Limb (tissue), 2 donors: ENCODE data around the gene PITX1.
"Not testable (repeated sequence)": the region's sequence is repeated elsewhere in the genome, so short reads cannot be mapped to it uniquely, and the experiment has no call there.

ENCODE experiments used
- DNase-seq, 2 donors: peaks; one replicate each; pipeline ENCODE4 v3.0.0-alpha.2; 2016; ENCODE audit errors: extremely low spot score in 2 of 2

Gene PITX1

DNA sequence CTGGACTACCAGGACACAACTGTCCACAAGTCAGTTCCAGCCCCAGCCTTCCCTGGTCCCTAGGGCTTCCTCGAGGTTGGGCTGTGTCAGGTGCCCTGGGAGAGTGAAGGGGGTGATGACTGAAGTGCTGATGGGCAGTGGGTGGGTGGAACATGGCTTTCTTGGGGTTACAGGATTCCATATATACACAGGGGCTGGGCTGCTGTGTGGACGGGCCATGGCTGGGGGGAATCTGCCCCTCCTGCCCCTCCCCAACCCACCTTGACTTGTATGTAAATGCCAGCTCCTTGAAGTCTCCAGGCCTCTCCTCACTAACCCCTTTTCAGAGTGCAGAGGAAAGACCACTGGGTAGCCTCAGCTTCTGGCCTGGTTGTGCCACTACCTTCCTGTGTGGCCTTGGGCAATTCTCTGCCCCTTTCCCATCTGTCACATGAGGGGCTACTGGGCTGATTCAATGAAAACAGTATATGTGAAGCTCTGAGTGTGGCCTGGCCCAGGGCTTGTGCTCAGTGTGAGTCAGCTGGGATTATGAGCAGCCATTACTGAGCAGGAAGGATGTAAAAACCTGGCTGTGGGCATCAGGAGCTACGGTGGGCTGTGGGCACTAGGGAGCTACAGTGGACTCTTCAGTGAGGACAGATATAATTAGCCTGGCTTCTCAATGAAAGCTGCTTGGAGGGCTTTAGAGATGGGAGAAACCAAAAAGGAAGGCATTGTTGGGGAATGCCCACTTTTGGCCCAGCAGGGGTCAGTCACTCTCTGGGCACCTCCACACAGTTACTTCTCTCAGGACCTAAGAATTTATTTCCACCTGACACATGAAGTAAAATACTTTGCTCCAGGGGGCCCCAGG, 23.3 kb downstream of the PITX1 start:
- no peak for DNase-seq

DNA sequence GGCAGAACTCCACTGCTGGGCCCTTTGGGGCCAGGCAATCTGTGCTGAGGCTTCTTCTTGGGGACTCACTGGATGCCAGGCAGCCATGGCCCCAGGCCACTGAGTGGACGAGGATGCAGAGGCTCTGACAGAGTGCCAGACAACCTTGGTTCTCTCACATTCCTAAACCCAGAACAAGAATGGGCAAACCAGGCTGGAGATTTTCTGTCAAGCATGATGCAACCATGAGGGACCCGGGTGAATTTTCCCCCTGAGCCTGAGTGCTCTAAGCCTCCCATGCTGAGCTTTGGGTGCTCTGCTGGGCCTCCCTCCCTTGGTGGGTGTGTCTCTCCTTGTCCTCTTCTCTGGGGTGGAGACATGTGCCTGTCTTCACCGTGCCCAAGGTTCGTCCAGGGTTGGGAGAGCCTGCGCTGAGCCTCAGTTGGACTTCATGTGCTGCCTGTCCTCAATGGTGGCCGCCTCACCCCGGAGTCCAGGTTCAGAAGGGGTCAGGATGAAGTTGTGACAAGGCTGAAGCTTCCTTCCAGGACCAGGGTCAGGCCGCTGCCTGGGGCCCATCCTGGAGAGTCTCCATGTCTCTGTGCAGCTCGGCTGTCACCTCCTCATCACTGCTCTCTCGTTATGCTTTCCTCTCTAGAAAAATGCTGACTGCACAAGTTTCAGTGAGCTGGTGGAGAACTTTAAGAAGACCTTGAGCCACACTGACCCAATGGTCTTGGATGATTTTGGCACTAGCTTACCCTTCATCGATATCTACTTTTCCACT, 24.1 kb downstream of the PITX1 start:
- DNase-seq: no peak

GRCh38 chr5:135008981-135009735, 24.9 kb downstream of the PITX1 start:
- no peak for DNase-seq

DNA sequence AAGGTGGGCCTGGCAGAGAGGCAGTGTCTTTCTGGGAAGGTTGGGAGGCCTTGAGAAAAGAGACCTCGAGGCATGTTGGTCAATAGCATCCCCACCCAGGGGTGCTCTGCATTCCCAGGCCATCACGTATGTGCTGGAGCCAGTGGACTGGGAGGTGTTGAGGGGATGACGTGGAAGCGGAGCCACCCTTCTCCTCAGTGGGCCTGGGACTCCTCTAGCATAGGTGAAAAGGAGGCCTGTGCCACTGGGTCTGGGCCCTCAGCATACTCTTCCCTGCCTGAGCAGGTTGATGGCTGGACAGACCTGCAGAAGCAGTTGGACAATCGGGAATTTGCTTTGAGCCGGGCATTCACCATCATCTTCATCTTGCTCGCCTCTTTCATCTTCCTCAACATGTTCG, 25.5 kb downstream of the PITX1 start:
- no peak for DNase-seq

- no peak for DNase-seq
These were observed 26.2 kb downstream of the PITX1 start for GRCh38 chr5:135007749-135008363.

DNA sequence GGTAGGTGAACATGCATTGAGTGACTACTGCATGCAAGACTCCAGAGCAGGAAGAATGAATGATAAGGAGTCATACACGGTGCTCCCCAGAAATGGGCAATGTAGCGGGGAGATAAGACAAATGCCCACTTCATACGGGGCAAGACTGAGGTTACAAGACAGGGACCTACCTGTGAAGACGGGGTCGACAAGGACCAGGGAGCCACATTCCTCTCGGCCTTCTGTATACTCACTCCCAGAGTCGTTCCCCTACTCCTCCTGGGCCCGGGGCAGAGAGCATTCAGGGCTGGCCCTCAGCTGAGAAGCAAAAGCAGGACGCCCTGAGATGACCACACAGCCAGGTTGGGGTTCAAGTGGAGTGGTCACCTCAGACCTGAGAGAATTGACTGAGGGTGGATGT, 26.7 kb downstream of the PITX1 start:
- no peak for DNase-seq

DNA sequence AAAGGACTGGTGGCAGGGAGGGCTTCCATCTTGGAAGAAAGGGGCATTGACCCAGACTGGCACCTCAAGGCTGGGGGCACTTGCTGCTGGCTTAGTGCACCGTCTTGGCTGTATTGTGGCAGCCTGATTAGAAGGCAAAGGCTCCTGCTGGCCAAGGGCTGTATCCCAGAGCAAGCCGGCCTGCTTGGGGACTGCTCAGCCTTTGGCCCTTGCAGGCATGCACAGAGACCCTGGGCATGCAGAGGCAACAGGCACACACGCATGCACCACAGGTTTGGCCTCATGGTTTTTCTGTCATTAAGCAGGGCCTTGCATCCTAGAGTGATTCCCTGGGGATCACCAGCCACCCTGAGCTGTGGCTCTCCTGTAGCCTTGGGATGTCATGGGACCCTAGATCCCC, 29.0 kb downstream of the PITX1 start:
- no peak for DNase-seq

DNA sequence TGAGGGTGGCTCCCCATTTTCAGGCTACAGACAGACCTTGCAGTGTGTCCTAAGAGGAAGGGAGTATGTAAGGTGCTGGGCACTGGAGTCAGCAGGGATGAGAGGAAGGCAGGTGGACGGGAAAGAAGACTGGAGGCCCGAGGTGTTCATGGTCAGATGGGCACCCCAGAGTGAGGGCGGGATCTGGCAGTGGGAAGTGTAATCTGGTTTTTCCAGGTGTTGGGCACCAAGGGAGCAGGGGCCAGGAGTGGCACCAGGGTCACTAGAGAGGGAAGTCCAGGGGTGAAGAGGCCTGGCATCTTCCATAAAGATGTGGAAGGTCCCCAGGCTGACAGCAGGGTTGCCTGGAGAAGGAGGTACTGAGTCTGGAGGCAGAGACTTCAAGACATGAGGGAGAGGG, 29.7 kb downstream of the PITX1 start:
- no peak for DNase-seq

GRCh38 chr5:134998068-134998467, 36.0 kb downstream of the PITX1 start:
- DNase-seq: not testable (repeated sequence)

DNA sequence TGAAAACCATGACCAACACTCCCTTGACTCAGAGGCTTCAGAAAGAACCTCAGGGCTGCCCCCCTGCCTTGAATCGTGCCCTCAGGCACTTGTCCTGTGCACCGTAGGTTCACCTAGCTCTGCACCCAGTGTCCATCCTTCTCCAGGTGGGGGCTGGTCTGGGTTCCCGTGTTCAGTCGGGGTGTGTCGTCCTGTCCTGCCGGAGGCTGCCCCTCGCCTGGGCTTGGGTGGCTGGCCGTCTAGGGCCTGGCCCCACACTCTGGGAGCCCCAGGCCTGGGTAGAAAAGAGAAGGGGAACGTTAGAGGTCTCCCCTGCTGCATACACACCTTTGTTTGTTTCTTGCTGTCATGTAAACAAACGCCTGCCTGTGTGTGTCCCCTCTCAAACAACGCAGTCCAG, 37.0 kb downstream of the PITX1 start:
- DNase-seq: no peak

DNA sequence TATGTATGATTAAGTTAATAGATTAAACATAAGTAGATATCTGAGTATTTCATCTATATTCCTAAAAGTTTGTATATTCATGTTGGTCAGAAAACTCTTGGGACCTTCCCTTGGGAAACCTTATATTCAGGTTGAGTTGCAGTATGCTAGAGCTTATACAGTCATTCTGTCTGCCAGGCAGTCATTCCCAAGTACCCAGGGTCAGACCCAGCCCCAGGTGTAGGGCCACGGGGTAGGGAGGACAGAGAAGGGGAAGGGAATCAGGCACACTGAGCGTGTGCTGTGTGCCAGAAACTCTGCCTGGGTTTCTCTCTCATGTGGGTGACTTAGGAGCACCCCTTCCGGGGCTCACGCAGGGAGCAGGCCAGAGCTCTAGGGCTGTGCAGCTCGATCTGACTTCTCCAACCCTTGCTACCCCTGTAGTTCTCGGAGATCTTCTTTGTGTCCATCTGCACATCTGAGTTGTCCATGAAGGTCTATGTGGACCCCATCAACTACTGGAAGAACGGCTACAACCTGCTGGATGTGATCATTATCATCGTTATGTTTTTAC, 38.1 kb downstream of the PITX1 start:
- no peak for DNase-seq

DNA sequence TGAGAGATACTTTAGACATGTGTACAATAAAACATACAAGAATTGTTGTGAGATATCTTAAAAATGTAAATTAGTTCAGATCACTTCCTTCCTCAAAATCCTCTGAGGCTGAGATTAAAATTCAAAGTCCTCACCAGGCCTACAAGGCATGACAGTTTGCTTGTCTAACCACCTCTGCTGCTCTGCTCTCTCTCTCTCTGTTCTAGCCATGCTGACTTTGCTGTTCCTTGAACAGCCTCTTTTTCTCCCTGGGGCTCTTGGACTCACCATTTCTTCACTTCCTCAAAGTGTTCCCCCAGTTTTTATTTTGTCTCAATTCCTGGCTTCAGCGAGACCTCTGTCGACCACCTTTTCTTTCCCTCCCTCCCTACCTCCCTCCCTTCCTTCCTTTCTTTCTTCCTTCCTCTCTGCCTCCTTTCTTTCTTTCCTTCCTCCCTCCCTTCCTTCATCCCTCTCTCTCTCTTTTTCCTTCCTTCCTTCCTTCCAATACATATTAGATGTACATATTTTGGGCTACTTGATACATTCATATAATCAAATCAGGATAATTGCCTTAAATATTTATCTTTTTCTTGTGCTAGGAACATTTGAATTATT, 39.4 kb downstream of the PITX1 start:
- no peak for DNase-seq

DNA sequence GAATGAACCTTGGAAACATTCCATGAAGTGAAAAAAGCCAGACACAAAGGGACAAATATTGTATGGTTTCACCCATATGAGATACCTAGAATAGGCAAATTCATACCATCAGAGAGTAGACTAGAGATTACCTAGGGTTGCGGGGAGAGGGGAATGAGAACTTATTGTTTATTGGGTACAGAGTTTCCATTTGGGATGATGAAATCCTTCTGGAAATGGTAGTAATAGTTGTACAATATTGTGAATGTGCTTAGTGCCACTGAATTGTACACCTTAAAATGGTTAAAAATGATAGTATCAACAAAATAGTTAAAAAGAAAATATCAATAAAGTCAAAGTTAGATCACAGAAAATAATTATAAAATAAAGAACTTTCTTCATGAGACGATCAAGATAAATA, 40.9 kb downstream of the PITX1 start:
- DNase-seq: no peak

DNA sequence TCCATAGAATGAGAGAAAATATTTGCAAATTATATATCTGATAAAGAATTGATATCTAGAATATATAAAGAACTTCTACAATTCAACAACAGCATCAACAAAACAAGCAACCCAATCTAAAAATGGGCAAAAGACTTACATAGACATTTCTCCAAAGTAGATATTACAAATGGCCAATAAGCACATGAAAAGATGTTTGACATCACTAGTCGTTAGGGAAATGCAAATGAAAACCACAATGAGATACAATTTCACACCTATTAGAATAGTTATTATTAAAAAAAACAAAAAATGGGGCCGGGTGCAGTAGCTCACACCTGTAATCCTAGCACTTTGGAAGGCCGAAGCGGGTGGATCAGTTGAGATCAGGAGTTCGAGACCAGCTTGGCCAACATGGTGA, 41.9 kb downstream of the PITX1 start:
- no peak for DNase-seq

- DNase-seq: not testable (repeated sequence)
These were observed 43.8 kb downstream of the PITX1 start for GRCh38 chr5:134990183-134990582.

GRCh38 chr5:134989266-134989830, 44.7 kb downstream of the PITX1 start:
- DNase-seq: no peak

DNA sequence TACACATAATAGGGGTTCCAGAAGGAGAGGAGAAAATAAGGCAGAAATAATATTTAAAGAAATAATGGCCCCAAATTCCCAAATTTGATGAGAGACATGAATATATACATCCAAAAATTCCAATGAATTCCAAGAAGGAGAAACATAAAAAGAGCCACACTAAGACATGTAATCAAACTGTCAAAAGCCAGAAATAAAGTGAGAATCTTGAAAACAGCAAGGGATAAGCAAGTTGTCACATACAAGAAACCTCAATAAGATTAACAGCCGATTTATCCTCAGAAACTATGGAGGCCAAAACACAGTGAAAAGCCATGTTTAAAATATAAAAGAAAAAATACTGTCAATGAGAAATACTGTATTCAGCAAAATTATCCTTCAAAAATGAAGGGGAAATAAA, 51.8 kb downstream of the PITX1 start:
- no peak for DNase-seq

- DNase-seq: no peak
These were observed 54.6 kb downstream of the PITX1 start for GRCh38 chr5:134979416-134979815.
